Skeletal muscle satellite cell (primary cell): ENCODE data around the gene PODN.

Experiments
- H3K27me3 ChIP-seq: 2 replicates; pipeline ENCODE4 v1.7.0; 2013; ENCODE audit warnings: low read length; ENCODE audit not compliant: control insufficient read depth, insufficient read depth
- H3K36me3 ChIP-seq: 2 replicates; pipeline ENCODE4 v1.7.0; 2013; ENCODE audit warnings: mild to moderate bottlenecking, control low read depth, low read length; ENCODE audit not compliant: insufficient read depth
- H3K4me1 ChIP-seq: 2 replicates; pipeline ENCODE4 v1.7.0; 2013; ENCODE audit warnings: low read length; ENCODE audit not compliant: control insufficient read depth, insufficient read depth
- H3K4me2 ChIP-seq: 2 replicates; pipeline ENCODE4 v1.7.0; 2013; ENCODE audit warnings: mild to moderate bottlenecking, low read length
- H3K4me3 ChIP-seq: 2 replicates; pipeline ENCODE4 v1.7.0; 2013; ENCODE audit warnings: low read length
- H3K9ac ChIP-seq: 2 replicates; pipeline ENCODE4 v1.7.0; 2013; ENCODE audit warnings: mild to moderate bottlenecking, low read depth, low read length, moderate library complexity
- H3K9me3 ChIP-seq: replicated peaks from 2 replicates; pipeline ENCODE4 v1.7.0; 2013; ENCODE audit warnings: mild to moderate bottlenecking, control low read depth, low read length

The PODN gene

GRCh38 chr1:53076165-53076564 lies 14.2 kb downstream of the PODN start:
- no peaks in the 10 kb centered on the region for H3K36me3 ChIP-seq
- no peak overlapping the region for H3K4me2 ChIP-seq
- no peaks in the 10 kb centered on the region for H3K4me1 ChIP-seq
- no peak overlapping the region for H3K9ac ChIP-seq
- H3K4me3 ChIP-seq: no peak overlapping the region
- H3K9me3 ChIP-seq: no peaks in the 10 kb centered on the region
- peaks cover 12% of the 10 kb centered on the region for H3K27me3 ChIP-seq

DNA sequence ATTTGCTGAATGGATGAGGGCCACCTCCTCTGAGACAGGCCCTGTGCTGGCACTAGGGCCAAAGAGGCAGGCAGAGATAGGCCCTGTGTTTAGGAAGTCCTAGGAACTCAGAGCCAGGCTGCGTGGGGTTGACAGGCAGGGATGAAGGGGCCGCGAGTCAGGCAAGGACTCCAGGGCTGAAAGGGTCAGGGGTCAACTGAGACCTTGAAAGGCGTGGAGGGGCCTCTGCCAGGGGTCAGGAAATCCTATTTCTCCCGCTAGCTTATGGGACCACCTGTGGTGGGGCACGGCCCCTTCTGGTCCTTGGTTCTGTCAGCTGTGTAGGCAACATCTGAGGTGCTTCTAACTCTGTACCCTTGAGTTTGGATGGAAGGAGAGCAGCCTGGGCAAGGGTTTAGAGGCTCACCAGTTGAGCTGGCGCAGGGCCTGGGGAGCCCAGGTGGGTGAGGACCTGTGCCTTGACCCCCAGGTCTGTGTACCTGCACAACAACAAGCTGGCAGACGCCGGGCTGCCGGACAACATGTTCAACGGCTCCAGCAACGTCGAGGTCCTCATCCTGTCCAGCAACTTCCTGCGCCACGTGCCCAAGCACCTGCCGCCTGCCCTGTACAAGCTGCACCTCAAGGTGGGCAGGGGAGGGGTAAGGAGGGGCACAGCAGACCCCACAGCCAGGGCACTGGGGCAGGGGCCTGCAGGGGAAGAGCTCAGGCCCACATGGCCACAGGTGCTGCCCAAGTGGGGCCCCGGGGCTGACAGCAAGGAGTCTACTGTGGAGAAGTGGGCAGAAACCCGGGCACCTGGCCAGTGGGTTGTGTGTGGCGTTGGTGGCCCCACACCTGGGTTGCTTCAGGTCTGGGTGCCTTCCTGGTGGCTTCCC lies 14.9 kb downstream of the PODN start:
- no peak overlapping the region for H3K9ac ChIP-seq
- H3K4me2 ChIP-seq: no peak overlapping the region
- no peaks in the 10 kb centered on the region for H3K9me3 ChIP-seq
- no peak overlapping the region for H3K4me3 ChIP-seq
- H3K4me1 ChIP-seq: no peaks in the 10 kb centered on the region
- no peaks in the 10 kb centered on the region for H3K36me3 ChIP-seq
- peaks cover 15% of the 10 kb centered on the region for H3K27me3 ChIP-seq

- Histone ChIP-seq H3K4me2 (no peak overlapping the region), H3K9me3 (no peaks in the 10 kb centered on the region), H3K9ac (no peak overlapping the region), H3K36me3 (no peaks in the 10 kb centered on the region), H3K4me1 (no peaks in the 10 kb centered on the region), H3K4me3 (no peak overlapping the region), H3K27me3 (peaks cover 21% of the 10 kb centered on the region)
These were observed 15.6 kb downstream of the PODN start for GRCh38 chr1:53077599-53077965.

DNA sequence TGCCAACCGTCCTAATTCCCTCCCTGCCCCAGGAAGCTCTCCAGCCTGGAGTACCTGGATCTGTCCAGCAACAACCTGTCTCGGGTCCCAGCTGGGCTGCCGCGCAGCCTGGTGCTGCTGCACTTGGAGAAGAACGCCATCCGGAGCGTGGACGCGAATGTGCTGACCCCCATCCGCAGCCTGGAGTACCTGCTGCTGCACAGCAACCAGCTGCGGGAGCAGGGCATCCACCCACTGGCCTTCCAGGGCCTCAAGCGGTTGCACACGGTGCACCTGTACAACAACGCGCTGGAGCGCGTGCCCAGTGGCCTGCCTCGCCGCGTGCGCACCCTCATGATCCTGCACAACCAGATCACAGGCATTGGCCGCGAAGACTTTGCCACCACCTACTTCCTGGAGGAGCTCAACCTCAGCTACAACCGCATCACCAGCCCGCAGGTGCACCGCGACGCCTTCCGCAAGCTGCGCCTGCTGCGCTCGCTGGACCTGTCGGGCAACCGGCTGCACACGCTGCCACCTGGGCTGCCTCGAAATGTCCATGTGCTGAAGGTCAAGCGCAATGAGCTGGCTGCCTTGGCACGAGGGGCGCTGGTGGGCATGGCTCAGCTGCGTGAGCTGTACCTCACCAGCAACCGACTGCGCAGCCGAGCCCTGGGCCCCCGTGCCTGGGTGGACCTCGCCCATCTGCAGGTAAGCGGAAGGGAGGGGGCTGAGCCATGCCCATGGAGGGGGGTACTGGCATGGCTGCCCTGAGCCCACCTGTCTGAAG lies 16.5 kb downstream of the PODN start:
- Histone ChIP-seq H3K4me2 (no peak overlapping the region), H3K9me3 (no peaks in the 10 kb centered on the region), H3K27me3 (peaks cover 19% of the 10 kb centered on the region), H3K4me3 (no peak overlapping the region), H3K9ac (no peak overlapping the region), H3K36me3 (no peaks in the 10 kb centered on the region), H3K4me1 (no peaks in the 10 kb centered on the region)

DNA sequence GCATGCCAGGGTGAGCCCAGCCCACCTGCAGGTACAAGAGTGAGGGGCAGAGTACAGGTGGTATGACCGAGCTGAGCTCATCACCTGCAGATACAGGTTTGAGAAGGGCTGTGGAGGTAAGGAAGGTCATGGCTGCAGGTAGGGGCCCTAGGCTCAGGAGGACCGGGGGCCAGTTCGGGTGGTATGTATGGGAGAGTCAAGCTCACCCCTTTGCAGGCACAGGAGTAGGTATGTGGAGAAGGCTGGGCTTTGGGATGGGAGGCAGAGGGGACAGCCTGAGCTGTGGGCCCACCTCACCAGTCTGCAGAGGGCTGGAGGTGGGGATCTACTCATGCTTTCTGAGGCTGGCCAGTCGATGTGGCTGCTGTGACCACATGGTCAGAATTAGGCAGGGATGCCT lies 17.2 kb downstream of the PODN start:
- Histone ChIP-seq H3K9me3 (no peaks in the 10 kb centered on the region), H3K9ac (no peak overlapping the region), H3K27me3 (peaks cover 17% of the 10 kb centered on the region), H3K4me1 (no peaks in the 10 kb centered on the region), H3K36me3 (no peaks in the 10 kb centered on the region), H3K4me2 (no peak overlapping the region), H3K4me3 (no peak overlapping the region)

DNA sequence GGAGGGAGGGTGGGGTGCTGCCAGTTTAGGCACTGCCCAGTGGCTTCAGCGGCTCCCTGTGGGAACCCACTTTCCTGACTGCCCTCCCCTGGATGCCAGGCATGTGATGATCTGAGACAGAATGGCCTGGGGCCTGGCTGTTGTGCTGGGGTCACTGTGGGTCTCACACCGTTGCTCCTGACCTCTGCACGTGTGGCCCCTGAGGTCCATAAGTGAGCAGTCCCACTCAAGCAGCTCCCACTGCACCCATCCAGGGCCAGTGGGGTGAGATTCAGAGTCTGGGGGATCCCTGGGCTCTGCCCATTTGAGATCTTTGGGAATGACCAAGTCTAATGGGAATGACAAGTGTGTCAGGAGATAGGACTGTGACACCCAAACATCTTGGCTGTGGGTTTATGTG lies 18.0 kb downstream of the PODN start:
- Histone ChIP-seq H3K9me3 (no peaks in the 10 kb centered on the region), H3K4me1 (no peaks in the 10 kb centered on the region), H3K27me3 (peaks cover 17% of the 10 kb centered on the region), H3K4me3 (no peak overlapping the region), H3K9ac (no peak overlapping the region), H3K36me3 (no peaks in the 10 kb centered on the region), H3K4me2 (no peak overlapping the region)

DNA sequence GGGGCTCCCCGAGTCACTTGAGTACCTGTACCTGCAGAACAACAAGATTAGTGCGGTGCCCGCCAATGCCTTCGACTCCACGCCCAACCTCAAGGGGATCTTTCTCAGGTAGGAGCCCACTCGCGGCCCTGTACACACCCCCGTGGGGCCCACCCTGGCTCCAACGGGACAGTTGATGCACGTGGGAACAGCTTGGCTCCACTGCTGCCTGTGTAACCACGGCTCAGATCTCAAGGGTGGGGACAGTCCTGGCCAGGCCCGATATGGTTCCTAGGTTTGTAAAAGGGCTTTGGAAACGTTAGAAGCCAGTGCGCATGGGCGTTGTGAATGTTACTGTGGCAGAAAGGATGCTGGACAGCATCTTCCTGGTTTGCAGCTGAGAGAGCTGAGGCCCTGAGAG lies 18.8 kb downstream of the PODN start:
- Histone ChIP-seq H3K4me2 (no peak overlapping the region), H3K36me3 (no peaks in the 10 kb centered on the region), H3K4me1 (no peaks in the 10 kb centered on the region), H3K27me3 (peaks cover 17% of the 10 kb centered on the region), H3K9me3 (no peaks in the 10 kb centered on the region), H3K4me3 (no peak overlapping the region), H3K9ac (no peak overlapping the region)

DNA sequence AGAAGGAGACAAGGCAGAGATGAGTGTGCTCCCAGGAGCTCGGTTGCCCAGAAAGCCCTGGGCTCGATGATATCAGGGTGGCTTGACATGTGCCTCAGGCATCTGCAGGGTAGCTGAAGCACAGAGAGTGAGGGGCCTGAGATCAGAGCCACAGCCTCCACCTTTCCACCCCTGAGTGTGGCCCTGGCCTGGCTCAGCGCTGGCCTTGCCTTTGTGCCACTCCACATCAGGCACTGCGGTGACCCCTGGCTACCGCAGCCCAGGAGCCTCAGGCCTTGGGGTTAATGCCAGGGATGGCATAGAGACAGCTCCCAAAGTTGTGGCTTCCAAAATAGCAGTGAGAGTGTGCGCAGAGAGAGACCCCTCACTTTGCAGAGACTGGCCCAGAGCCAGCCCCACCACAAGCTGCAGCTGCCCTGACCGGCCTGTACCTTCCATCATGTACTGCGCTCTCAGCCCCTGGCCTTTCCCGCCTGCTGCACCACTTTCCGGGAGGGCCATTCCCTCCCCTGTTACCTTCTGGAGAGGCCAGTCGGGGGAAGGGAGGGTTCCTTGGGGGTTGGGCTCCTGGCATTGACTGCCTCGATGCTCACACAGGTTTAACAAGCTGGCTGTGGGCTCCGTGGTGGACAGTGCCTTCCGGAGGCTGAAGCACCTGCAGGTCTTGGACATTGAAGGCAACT lies 19.5 kb downstream of the PODN start:
- Histone ChIP-seq H3K27me3 (peaks cover 17% of the 10 kb centered on the region), H3K36me3 (no peaks in the 10 kb centered on the region), H3K4me2 (no peak overlapping the region), H3K9ac (no peak overlapping the region), H3K9me3 (no peaks in the 10 kb centered on the region), H3K4me3 (no peak overlapping the region), H3K4me1 (no peaks in the 10 kb centered on the region)

- peaks cover 17% of the 10 kb centered on the region for H3K27me3 ChIP-seq
- no peaks in the 10 kb centered on the region for H3K9me3 ChIP-seq
These were observed 20.9 kb downstream of the PODN start for GRCh38 chr1:53082826-53083455.

GRCh38 chr1:53083636-53084588 lies 21.9 kb downstream of the PODN start:
- H3K9me3 ChIP-seq: no peaks in the 10 kb centered on the region
- H3K36me3 ChIP-seq: no peaks in the 10 kb centered on the region
- no peaks in the 10 kb centered on the region for H3K4me1 ChIP-seq
- H3K4me2 ChIP-seq: no peak overlapping the region
- H3K4me3 ChIP-seq: no peak overlapping the region
- no peak overlapping the region for H3K9ac ChIP-seq
- H3K27me3 ChIP-seq: peaks cover 17% of the 10 kb centered on the region

More at GRCh38 chr1:53082826-53083455, 20.9 kb downstream of the PODN start:
- no peak overlapping the region for H3K4me3 ChIP-seq
- no peak overlapping the region for H3K9ac ChIP-seq
- no peaks in the 10 kb centered on the region for H3K36me3 ChIP-seq
- H3K4me1 ChIP-seq: no peaks in the 10 kb centered on the region
- no peak overlapping the region for H3K4me2 ChIP-seq
